Measurements from ENCODE around the gene CDH2.

CDH2 gene

DNA sequence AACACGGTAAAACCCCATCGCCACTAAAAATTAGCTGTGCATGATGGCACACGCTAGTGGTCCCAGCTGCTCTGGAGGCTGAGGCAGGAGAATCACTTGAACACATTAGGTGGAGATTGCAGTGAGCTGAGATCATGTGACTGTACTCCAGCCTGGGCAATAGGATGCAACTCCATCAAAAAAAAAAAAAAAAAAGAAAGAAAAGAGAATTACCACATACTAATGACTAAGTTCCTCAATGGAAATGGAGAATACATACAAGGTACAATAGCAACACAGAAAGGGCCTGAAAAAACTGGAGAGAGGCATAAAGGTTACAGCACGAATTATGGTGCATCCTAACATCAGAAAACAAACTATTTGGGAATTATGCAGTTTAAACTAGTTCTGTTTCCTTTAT lies 81.3 kb downstream of the CDH2 start:
- no peak for ATAC-seq
- TF ChIP-seq, protein P1, sequence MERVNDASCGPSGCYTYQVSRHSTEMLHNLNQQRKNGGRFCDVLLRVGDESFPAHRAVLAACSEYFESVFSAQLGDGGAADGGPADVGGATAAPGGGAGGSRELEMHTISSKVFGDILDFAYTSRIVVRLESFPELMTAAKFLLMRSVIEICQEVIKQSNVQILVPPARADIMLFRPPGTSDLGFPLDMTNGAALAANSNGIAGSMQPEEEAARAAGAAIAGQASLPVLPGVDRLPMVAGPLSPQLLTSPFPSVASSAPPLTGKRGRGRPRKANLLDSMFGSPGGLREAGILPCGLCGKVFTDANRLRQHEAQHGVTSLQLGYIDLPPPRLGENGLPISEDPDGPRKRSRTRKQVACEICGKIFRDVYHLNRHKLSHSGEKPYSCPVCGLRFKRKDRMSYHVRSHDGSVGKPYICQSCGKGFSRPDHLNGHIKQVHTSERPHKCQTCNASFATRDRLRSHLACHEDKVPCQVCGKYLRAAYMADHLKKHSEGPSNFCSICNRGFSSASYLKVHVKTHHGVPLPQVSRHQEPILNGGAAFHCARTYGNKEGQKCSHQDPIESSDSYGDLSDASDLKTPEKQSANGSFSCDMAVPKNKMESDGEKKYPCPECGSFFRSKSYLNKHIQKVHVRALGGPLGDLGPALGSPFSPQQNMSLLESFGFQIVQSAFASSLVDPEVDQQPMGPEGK (CRISPR knock-in tag; IDR thresholded peaks at IDR 0.05; ENCODE audit: borderline replicate concordance), result no peak
- TF ChIP-seq TOX (CRISPR knock-in tag; IDR thresholded peaks at IDR 0.05; ENCODE audit: borderline replicate concordance), result no peak
- TF ChIP-seq, protein P2, sequence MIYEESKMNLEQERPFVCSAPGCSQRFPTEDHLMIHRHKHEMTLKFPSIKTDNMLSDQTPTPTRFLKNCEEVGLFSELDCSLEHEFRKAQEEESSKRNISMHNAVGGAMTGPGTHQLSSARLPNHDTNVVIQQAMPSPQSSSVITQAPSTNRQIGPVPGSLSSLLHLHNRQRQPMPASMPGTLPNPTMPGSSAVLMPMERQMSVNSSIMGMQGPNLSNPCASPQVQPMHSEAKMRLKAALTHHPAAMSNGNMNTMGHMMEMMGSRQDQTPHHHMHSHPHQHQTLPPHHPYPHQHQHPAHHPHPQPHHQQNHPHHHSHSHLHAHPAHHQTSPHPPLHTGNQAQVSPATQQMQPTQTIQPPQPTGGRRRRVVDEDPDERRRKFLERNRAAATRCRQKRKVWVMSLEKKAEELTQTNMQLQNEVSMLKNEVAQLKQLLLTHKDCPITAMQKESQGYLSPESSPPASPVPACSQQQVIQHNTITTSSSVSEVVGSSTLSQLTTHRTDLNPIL (CRISPR knock-in tag; IDR thresholded peaks at IDR 0.05; ENCODE audit: low read depth), result no peak
- no peak for TF ChIP-seq RARB (CRISPR knock-in tag; IDR thresholded peaks at IDR 0.05)
- TF ChIP-seq BACH2 (CRISPR knock-in tag; IDR thresholded peaks at IDR 0.05; ENCODE audit: borderline replicate concordance), result no peak
- no peak for TF ChIP-seq ZNF8 (CRISPR knock-in tag; IDR thresholded peaks at IDR 0.05)
- TF ChIP-seq ZNF565 (CRISPR knock-in tag; conservative IDR thresholded peaks at IDR 0.05; ENCODE audit: low read depth), result no peak
- no peak for TF ChIP-seq ISL1 (CRISPR knock-in tag; IDR thresholded peaks at IDR 0.05)

DNA sequence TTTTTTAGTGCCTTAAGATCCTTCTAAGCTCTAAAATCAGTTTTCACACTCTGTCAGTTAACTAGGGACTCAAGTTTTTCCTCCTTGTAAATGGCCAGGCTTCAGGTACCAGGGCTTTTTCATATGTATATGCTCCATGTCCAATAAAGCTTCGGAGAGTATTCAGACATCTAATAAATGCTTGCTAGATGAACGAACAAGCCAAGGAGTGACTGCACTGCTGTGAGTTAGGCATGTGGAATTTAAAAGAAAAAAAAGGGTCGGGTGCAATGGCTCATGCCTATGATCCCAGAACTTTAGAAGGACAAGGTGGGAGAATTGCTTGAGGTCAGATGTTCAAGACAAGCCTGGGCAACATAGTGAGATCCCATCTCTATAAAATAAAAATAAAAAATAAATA lies 81.9 kb downstream of the CDH2 start:
- ATAC-seq, result peak; percentile 45
- TF ChIP-seq CSRNP3 (CRISPR knock-in tag; IDR thresholded peaks at IDR 0.05) (no peak), ARNTL (CRISPR knock-in tag; IDR thresholded peaks at IDR 0.05; ENCODE audit: borderline replicate concordance, low read depth) (no peak), ZFP30 (CRISPR knock-in tag; IDR thresholded peaks at IDR 0.05) (no peak), ZFP3 (CRISPR knock-in tag; IDR thresholded peaks at IDR 0.05) (no peak), ISL1 (CRISPR knock-in tag; IDR thresholded peaks at IDR 0.05) (no peak), PPARA (CRISPR knock-in tag; IDR thresholded peaks at IDR 0.05; ENCODE audit: borderline replicate concordance) (no peak), BACH2 (CRISPR knock-in tag; IDR thresholded peaks at IDR 0.05; ENCODE audit: borderline replicate concordance) (no peak), ESRRG (CRISPR knock-in tag; IDR thresholded peaks at IDR 0.05) (no peak), OSR1 (CRISPR knock-in tag; IDR thresholded peaks at IDR 0.05) (no peak)
- TF ChIP-seq, protein P1 (CRISPR knock-in tag; IDR thresholded peaks at IDR 0.05; ENCODE audit: borderline replicate concordance), result no peak
- TF ChIP-seq, protein P2 (CRISPR knock-in tag; IDR thresholded peaks at IDR 0.05; ENCODE audit: low read depth), result no peak
- TF ChIP-seq, protein P3, sequence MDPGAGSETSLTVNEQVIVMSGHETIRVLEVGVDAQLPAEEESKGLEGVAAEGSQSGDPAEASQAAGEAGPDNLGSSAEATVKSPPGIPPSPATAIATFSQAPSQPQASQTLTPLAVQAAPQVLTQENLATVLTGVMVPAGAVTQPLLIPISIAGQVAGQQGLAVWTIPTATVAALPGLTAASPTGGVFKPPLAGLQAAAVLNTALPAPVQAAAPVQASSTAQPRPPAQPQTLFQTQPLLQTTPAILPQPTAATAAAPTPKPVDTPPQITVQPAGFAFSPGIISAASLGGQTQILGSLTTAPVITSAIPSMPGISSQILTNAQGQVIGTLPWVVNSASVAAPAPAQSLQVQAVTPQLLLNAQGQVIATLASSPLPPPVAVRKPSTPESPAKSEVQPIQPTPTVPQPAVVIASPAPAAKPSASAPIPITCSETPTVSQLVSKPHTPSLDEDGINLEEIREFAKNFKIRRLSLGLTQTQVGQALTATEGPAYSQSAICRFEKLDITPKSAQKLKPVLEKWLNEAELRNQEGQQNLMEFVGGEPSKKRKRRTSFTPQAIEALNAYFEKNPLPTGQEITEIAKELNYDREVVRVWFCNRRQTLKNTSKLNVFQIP (CRISPR knock-in tag; IDR thresholded peaks at IDR 0.05; ENCODE audit: borderline replicate concordance, low read depth), result no peak

- no peak for ATAC-seq
- TF ChIP-seq, protein P2 (CRISPR knock-in tag; IDR thresholded peaks at IDR 0.05; ENCODE audit: low read depth), result no peak
- TF ChIP-seq OSR1 (CRISPR knock-in tag; IDR thresholded peaks at IDR 0.05) (no peak), ZNF8 (CRISPR knock-in tag; IDR thresholded peaks at IDR 0.05) (no peak)
Observed at GRCh38 chr18:28091197-28091596, 85.7 kb downstream of the CDH2 start.
